Epithelial cell of esophagus (primary cell): ENCODE results near the gene GABPB2.
"Not testable (repeated sequence)": the region's sequence is repeated elsewhere in the genome, so short reads cannot be mapped to it uniquely, and the experiment has no call there.

Experiments
- DNase-seq: peaks from one replicate; pipeline ENCODE4 v3.0.0; 2010; ENCODE audit warnings: low read depth
- H3K4me3 ChIP-seq: 2 replicates; pipeline ENCODE4 v1.5.1; 2011; ENCODE audit warnings: mild to moderate bottlenecking, low read length, control low read depth
- CTCF ChIP-seq: IDR thresholded peaks from 2 replicates; pipeline ENCODE4 v1.5.1; 2011; ENCODE audit warnings: low read depth, mild to moderate bottlenecking, low read length, control low read depth, inconsistent platforms; ENCODE audit not compliant: insufficient read depth; ENCODE audit errors: missing control alignments

The GABPB2 gene

DNA sequence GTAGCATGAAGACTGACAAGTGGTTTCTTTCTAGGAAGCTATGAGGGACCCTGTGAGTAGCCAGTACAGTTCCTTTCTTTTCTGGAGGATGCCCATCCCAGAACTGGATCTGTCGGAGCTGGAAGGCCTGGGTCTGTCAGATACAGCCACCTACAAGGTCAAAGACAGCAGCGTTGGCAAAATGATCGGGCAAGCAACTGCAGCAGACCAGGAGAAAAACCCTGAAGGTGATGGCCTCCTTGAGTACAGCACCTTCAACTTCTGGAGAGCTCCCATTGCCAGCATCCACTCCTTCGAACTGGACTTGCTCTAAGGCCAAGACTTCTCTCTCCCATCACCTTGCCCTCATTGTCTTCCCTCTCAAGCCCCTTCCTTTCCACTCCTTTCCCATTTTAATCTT is 3.4 kb upstream of the GABPB2 start:
- no peak for TF ChIP-seq CTCF
- no peak overlapping the region for H3K4me3 ChIP-seq

DNA sequence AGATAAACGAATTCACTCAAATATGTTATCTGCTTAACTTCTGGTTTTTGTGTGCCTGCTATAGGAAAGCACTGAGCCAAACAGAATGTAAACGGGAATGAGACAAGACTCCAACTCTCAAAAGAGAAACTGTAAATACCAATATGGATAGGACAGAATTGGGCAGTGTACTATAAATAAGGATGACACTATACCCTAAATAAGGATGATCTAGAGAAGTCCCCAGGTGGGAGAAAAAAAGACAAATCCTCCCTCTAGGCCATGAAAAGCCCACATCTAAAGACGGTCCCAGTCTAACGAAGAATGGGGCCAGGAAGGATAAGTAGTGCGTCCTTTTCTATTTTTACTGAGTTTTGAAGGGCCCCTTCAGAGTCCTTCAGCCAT is 1.5 kb upstream of the GABPB2 start:
- no peak overlapping the region for H3K4me3 ChIP-seq
- TF ChIP-seq CTCF, result no peak
- no peak for DNase-seq

More for the DNA sequence above, 3.4 kb upstream of the GABPB2 start:
- DNase-seq, result no peak

DNA sequence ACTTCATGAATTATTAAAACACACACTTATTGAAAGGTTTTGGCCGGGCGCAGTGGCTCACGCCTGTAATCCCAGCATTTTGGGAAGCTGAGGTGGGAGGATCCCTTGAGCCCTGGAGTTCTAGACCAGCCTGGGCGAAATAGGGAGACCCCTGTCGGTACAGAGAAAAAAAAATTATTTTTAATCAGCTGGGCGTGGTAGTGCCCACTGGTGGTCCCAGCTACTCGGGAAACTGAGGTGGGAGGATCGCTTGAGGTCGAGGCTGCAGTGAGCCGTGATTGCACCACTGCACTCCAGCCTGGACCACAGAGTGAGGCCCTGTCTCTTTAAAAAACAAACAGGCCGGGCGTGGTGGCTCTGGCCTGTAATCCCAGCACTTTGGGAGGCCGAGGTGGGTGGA is 1.7 kb downstream of the GABPB2 start:
- no peak overlapping the region for H3K4me3 ChIP-seq
- DNase-seq, result no peak
- no peak for TF ChIP-seq CTCF

- no peak for TF ChIP-seq CTCF
- DNase-seq, result no peak
- H3K4me3 ChIP-seq, result no peak overlapping the region
Observed at GRCh38 chr1:151085953-151086559, 15.5 kb downstream of the GABPB2 start.

GRCh38 chr1:151097426-151097825 is 26.9 kb downstream of the GABPB2 start:
- DNase-seq, result peak; percentile 57

DNA sequence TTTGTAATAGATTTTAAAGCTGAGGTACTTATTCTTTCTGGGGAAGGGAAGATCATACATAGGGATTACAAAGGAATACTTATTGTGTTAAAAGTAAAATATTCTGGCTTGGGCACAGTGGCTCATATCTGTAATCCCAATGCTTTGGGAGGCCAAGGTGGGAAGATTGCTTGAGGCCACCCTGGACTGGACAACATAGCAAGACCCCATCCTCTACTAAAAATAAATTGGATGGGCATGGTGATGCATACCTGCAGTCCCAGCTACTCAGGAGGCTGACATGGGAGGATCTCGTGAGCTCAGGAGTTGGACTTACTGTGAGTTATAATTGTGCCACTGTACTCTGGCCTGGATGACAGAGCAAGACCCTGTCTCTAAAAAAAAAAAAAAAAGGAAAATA is 27.6 kb downstream of the GABPB2 start:
- no peak overlapping the region for H3K4me3 ChIP-seq
- TF ChIP-seq CTCF, result no peak
- DNase-seq, result no peak

More at GRCh38 chr1:151097426-151097825, 26.9 kb downstream of the GABPB2 start:
- H3K4me3 ChIP-seq, result not testable (repeated sequence)

- no peak for DNase-seq
- TF ChIP-seq CTCF, result no peak
- H3K4me3 ChIP-seq, result no peak overlapping the region
Observed at GRCh38 chr1:151104630-151105029, 34.1 kb downstream of the GABPB2 start.
